Measurements from ENCODE around the gene ZAP70. TPM values are rescaled to one million over a fixed set of nuclear protein-coding genes. Genes with fewer than 3 reads are reported as not detected.

The ZAP70 gene
- total and polyA plus RNA-seq, 2 donors (not counting 1 experiment from before 2014, with no cell fraction given) = 3.4 to 20.5 TPM

- Mint-ChIP-seq H3K4me1 (peaks cover 22% of the 10 kb centered on the region), H3K9me3 (ENCODE audit: insufficient read depth) (no peaks in the 10 kb centered on the region), H3K27ac (no peak overlapping the region), H3K4me3 (no peak overlapping the region), H3K27me3 (no peaks in the 10 kb centered on the region)
- TF ChIP-seq EZH2 (IDR thresholded peaks at IDR 0.05; ENCODE audit: borderline replicate concordance, insufficient read depth, low read depth, low read length, poor library complexity, severe bottlenecking) = no peak
- TF ChIP-seq, protein P1, sequence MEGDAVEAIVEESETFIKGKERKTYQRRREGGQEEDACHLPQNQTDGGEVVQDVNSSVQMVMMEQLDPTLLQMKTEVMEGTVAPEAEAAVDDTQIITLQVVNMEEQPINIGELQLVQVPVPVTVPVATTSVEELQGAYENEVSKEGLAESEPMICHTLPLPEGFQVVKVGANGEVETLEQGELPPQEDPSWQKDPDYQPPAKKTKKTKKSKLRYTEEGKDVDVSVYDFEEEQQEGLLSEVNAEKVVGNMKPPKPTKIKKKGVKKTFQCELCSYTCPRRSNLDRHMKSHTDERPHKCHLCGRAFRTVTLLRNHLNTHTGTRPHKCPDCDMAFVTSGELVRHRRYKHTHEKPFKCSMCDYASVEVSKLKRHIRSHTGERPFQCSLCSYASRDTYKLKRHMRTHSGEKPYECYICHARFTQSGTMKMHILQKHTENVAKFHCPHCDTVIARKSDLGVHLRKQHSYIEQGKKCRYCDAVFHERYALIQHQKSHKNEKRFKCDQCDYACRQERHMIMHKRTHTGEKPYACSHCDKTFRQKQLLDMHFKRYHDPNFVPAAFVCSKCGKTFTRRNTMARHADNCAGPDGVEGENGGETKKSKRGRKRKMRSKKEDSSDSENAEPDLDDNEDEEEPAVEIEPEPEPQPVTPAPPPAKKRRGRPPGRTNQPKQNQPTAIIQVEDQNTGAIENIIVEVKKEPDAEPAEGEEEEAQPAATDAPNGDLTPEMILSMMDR (IDR thresholded peaks at IDR 0.05) = no peak
- ChIA-PET CTCF (interaction anchor here (1.4 kb wide), 1 partner anchor 19 kb away, joined by 3 read pairs; no protein-coding TSS in a partner anchor), POLR2A (no interaction called here)
- Histone ChIP-seq H3K36me3 (replicated peaks in 1 of 2; ENCODE audit: control extremely low read depth in 1 of 2, control insufficient read depth in 1 of 2, extremely low read depth in 1 of 2, insufficient read depth in 2 of 2, low read length in 1 of 2) (no peaks in the 10 kb centered on the region), H3K4me1 (ENCODE audit: control insufficient read depth in 2 of 2, insufficient read depth in 2 of 2, low read length in 2 of 2) (peaks cover 18 to 19% of the 10 kb centered on the region in 2 donors), H3K79me2 (ENCODE audit: control insufficient read depth, insufficient read depth, low read length) (peaks cover 8% of the 10 kb centered on the region), H3K4me3 (ENCODE audit: control extremely low read depth in 1 of 5, extremely low read depth in 1 of 5, insufficient read depth in 1 of 5, low read depth in 2 of 5, low read length in 4 of 5) (no peak overlapping the region), H3K9me3 (ENCODE audit: control extremely low read depth in 1 of 3, control insufficient read depth in 2 of 3, insufficient read depth in 1 of 3, low read length in 2 of 3) (peaks cover 0 to 9% (median 0%) of the 10 kb centered on the region in 3 donors), H3K27ac (ENCODE audit: low read length in 2 of 2) (no peak overlapping the region), H4K20me1 (ENCODE audit: control insufficient read depth, insufficient read depth, low read length, poor library complexity, severe bottlenecking) (no peaks in the 10 kb centered on the region), H3K9ac (ENCODE audit: low read length) (no peak overlapping the region), H3K4me2 (replicated peaks; ENCODE audit: low read depth, low read length, poor library complexity, severe bottlenecking) (no peak overlapping the region), H3K27me3 (replicated peaks in 1 of 4; ENCODE audit: control extremely low read depth in 1 of 4, control insufficient read depth in 3 of 4, insufficient read depth in 4 of 4, low read length in 3 of 4) (no peaks in the 10 kb centered on the region), H2AFZ (ENCODE audit: insufficient read depth, low read depth, low read length, poor library complexity, severe bottlenecking) (no peak overlapping the region)
- ATAC-seq (ENCODE audit: low read depth) (no peak), DNase-seq (no peak)
- WGBS (ENCODE audit: insufficient coverage) = 95% methylated on average over 6 of the region's 6 CpGs
- intact Hi-C loops (cut with micrococcal nuclease) = no loop called here
Observed at GRCh38 chr2:97722227-97722626, 8.9 kb downstream of the ZAP70 start.

GRCh38 chr2:97723156-97724072 lies 10.0 kb downstream of the ZAP70 start:
- Mint-ChIP-seq H3K27ac (no peak overlapping the region), H3K4me1 (peaks cover 15% of the 10 kb centered on the region), H3K4me3 (no peak overlapping the region), H3K9me3 (ENCODE audit: insufficient read depth) (no peaks in the 10 kb centered on the region), H3K27me3 (no peaks in the 10 kb centered on the region)
- H3K27me3 ChIP-seq (replicated peaks in 1 of 4; ENCODE audit: control extremely low read depth in 1 of 4, control insufficient read depth in 3 of 4, insufficient read depth in 4 of 4, low read length in 3 of 4) = no peaks in the 10 kb centered on the region
- DNase-seq = no peak
- H3K36me3 ChIP-seq (replicated peaks in 1 of 2; ENCODE audit: control extremely low read depth in 1 of 2, control insufficient read depth in 1 of 2, extremely low read depth in 1 of 2, insufficient read depth in 2 of 2, low read length in 1 of 2) = no peaks in the 10 kb centered on the region
- no peak overlapping the region for H3K4me3 ChIP-seq (ENCODE audit: control extremely low read depth in 1 of 5, extremely low read depth in 1 of 5, insufficient read depth in 1 of 5, low read depth in 2 of 5, low read length in 4 of 5)
- peaks cover 0 to 9% (median 0%) of the 10 kb centered on the region in 3 donors for H3K9me3 ChIP-seq (ENCODE audit: control extremely low read depth in 1 of 3, control insufficient read depth in 2 of 3, insufficient read depth in 1 of 3, low read length in 2 of 3)
- ChIA-PET POLR2A (no interaction called here), CTCF (interaction anchor here (0.7 to 1.4 kb wide), 2 partner anchors 16 to 18 kb away, joined by 3 read pairs; no protein-coding TSS in a partner anchor)
- no peak for TF ChIP-seq EZH2 (IDR thresholded peaks at IDR 0.05; ENCODE audit: borderline replicate concordance, insufficient read depth, low read depth, low read length, poor library complexity, severe bottlenecking)
- TF ChIP-seq, protein P1 (IDR thresholded peaks at IDR 0.05) = no peak
- no peak for ATAC-seq (ENCODE audit: low read depth)
- WGBS (ENCODE audit: insufficient coverage) = 94% methylated on average over 36 of the region's 37 CpGs
- no peak overlapping the region for H3K4me2 ChIP-seq (replicated peaks; ENCODE audit: low read depth, low read length, poor library complexity, severe bottlenecking)
- H3K9ac ChIP-seq (ENCODE audit: low read length) = no peak overlapping the region
- no peak overlapping the region for H2AFZ ChIP-seq (ENCODE audit: insufficient read depth, low read depth, low read length, poor library complexity, severe bottlenecking)
- H3K4me1 ChIP-seq (ENCODE audit: control insufficient read depth in 2 of 2, insufficient read depth in 2 of 2, low read length in 2 of 2) = peaks cover 10% of the 10 kb centered on the region in 2 donors
- H4K20me1 ChIP-seq (ENCODE audit: control insufficient read depth, insufficient read depth, low read length, poor library complexity, severe bottlenecking) = no peaks in the 10 kb centered on the region
- H3K27ac ChIP-seq (ENCODE audit: low read length in 2 of 2) = no peak overlapping the region
- H3K79me2 ChIP-seq (ENCODE audit: control insufficient read depth, insufficient read depth, low read length) = peaks cover 8% of the 10 kb centered on the region
- intact Hi-C loops (cut with micrococcal nuclease) = no loop called here
